Heart left ventricle (tissue), 16 donors: ENCODE results near the gene IER5. TPM values are rescaled to one million over a fixed set of nuclear protein-coding genes. Genes with fewer than 3 reads are reported as not detected.

Experiments used
- ATAC-seq, 4 donors: fragments of 200-7000 bp; cut with Tn5 transposase; one replicate each; pipeline ENCODE4 v1.9.1; 2020 to 2022; ENCODE audit warnings: moderate library complexity in 4 of 4, mild to moderate bottlenecking in 3 of 4, moderate number of reproducible peaks in 1 of 4
- DNase-seq, 5 donors: peaks; one replicate each; pipeline ENCODE4 v3.0.0-alpha.2; 2020
- H3K27ac ChIP-seq, 12 donors: fragments of 200-600 bp; sonication (generic) in 4 of 12; one replicate each; pipeline versions ENCODE4 v1.5.0 to v1.8.0; 2016 to 2022; ENCODE audit warnings: mild to moderate bottlenecking in 2 of 12
- H3K27me3 ChIP-seq, 9 donors: fragments of 200-600 bp; sonication (generic) in 2 of 9; one replicate each; pipeline versions ENCODE4 v1.5.1 to v1.8.0; 2016 to 2022; ENCODE audit warnings: mild to moderate bottlenecking in 3 of 9
- H3K36me3 ChIP-seq, 9 donors: fragments of 200-600 bp; sonication (generic) in 2 of 9; one replicate each; pipeline versions ENCODE4 v1.5.0 to v1.8.0; 2018 to 2022; ENCODE audit warnings: mild to moderate bottlenecking in 2 of 9
- H3K4me1 ChIP-seq, 12 donors: fragments of 200-600 bp; sonication (generic) in 4 of 12; one replicate each; pipeline versions ENCODE4 v1.5.0 to v1.8.0; 2016 to 2022; ENCODE audit warnings: mild to moderate bottlenecking in 3 of 12
- H3K4me3 ChIP-seq, 12 donors: fragments of 200-600 bp; sonication (generic) in 4 of 12; one replicate each; pipeline versions ENCODE4 v1.5.0 to v1.8.0; 2017 to 2022; ENCODE audit warnings: mild to moderate bottlenecking in 9 of 12, moderate library complexity in 4 of 12
- H3K9me3 ChIP-seq, 12 donors: fragments of 200-600 bp; sonication (generic) in 4 of 12; one replicate each; pipeline versions ENCODE4 v1.5.0 to v1.8.0; 2016 to 2022; ENCODE audit warnings: mild to moderate bottlenecking in 1 of 12
- POLR2A ChIP-seq, 2 donors: fragments of 450-650 bp; IDR thresholded peaks; one replicate each; pipeline ENCODE4 v1.6.1; 2017; ENCODE audit warnings: antibody characterized with exemption in 2 of 2, mild to moderate bottlenecking in 2 of 2, moderate library complexity in 2 of 2
- WGBS, 4 donors: extraction: QIAGEN DNeasy Blood & Tissue Kit in 2 of 4; methylation state at CpG; one replicate each; pipeline versions ENCODE4 v1.1.5 to v1.1.7; 2013 to 2018; 5-methylcytosine and 5-hydroxymethylcytosine counted together
- intact Hi-C, 10 donors: fragments of 100-400 bp; cut with DNase I; formaldehyde crosslinking; loops; one replicate each; pipeline versions ENCODE4 v1.11.1 to v1.14.2; 2022
- polyA plus RNA-seq, 2 donors: library from polyadenylated mRNA; stranded (reverse); fragments of 200-250 nt; gene quantifications; one replicate each; pipeline ENCODE4 v1.2.3, GENCODE V29; 2013
- total RNA-seq, 9 donors: library from RNA; depleted of rRNA in 2 of 9; stranded (reverse); fragments of >200 nt in 2 of 9; fragmentation: NEBNext Ultra II Directional in 3 of 9; extraction: Animal tissue kit (Norgen Biotek cat#: 25700) in 3 of 9; gene quantifications; one replicate each; pipeline versions ENCODE4 v1.1.0 to v1.2.4, GENCODE V29; 2016 to 2023
- TF ChIP-seq, protein P1 (sequence below), 12 donors: fragments of 200-600 bp; sonication (generic) in 4 of 12; IDR thresholded peaks; one replicate each; pipeline versions ENCODE4 v1.5.0 to v1.8.0; 2018 to 2022; ENCODE audit warnings: antibody characterized with exemption in 12 of 12, mild to moderate bottlenecking in 5 of 12
- donor health status: ischemic (EF 13 %, LVEDD 7.1; RV severe dilation, severe dysfunction).
- donor health status: healthy with polysubstance abuse.
- donor health status: DM: no; HTN: yes; CAD: no.
- donor health status: DM: no; HTN: no; CAD: no.
- donor health status: ischemic (EF 25% LVEDD 6.9; RV normal size, moderate dysfunction).
- donor health status: ischemic (EF 25% LVEDD 5.7; RV mildly dilated, moderate dysfunction).
- donor health status: healthy.
- donor health status: DM: yes; HTN: yes; CAD: no.
- donor health status: ischemic (EF 35%, LVEDD 5.7; RV mildly dilated, moderate dysfunction).
- donor health status: nonischemic (EF 11% LVEDD 7.7; RV severe dilation, severe dysfunction).
- donor health status: DM: yes; HTN: yes; CAD: no.
- donor health status: PGD.
- donor health status: ischemic (EF 29% LVEDD 5.4; RV normal size, mild dysfunction).
- donor health status: nonischemic (EF 23%, LVEDD 6.1; RV moderate dilation, normal function).

Gene IER5
- total and polyA plus RNA-seq, 11 donors: 12.8 to 23.4 (median 18.5) TPM

DNA sequence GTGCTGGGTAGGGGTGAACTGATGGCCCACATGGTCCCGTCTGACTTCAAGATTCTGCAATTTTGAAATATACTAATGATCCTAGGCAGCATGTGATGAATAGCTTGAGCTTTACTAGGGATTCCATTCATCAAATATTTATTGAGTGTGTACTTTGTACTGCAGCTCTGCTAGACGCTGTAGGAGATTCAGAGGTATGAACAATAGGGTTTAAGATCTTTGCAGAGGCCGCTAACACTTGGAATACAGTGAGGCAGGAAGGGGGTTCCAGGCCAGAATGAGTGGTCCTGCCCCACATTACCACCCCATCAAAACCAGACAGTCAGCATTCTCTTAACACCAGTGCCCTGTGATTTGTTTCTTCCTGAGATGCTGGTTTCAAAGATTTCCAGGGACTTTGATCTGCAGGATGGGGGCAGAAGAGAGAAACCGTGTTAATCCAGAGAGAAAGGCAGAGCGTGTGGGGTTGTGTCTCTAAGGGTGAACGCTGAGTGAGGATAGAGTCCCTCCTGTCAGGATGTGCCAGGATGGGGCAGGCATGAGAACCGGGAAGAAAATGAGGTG is 19.9 kb downstream of the IER5 start:
- Histone ChIP-seq H3K4me3 (no peak overlapping the region), H3K27ac (no peak overlapping the region), H3K27me3 (no peaks in the 10 kb centered on the region), H3K36me3 (no peaks in the 10 kb centered on the region), H3K4me1 (peaks cover 9 to 64% (median 36%) of the 10 kb centered on the region in 12 donors), H3K9me3 (no peaks in the 10 kb centered on the region)
- ATAC-seq (no peak), DNase-seq (no peak)
- no peak for TF ChIP-seq POLR2A (IDR thresholded peaks at IDR 0.05)
- TF ChIP-seq, protein P1, sequence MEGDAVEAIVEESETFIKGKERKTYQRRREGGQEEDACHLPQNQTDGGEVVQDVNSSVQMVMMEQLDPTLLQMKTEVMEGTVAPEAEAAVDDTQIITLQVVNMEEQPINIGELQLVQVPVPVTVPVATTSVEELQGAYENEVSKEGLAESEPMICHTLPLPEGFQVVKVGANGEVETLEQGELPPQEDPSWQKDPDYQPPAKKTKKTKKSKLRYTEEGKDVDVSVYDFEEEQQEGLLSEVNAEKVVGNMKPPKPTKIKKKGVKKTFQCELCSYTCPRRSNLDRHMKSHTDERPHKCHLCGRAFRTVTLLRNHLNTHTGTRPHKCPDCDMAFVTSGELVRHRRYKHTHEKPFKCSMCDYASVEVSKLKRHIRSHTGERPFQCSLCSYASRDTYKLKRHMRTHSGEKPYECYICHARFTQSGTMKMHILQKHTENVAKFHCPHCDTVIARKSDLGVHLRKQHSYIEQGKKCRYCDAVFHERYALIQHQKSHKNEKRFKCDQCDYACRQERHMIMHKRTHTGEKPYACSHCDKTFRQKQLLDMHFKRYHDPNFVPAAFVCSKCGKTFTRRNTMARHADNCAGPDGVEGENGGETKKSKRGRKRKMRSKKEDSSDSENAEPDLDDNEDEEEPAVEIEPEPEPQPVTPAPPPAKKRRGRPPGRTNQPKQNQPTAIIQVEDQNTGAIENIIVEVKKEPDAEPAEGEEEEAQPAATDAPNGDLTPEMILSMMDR (IDR thresholded peaks at IDR 0.05): no peak
- 78 to 83% (median 81%) methylated on average over 7 of the region's 7 CpGs for WGBS, 4 donors
- intact Hi-C loops: loop anchor here in 1 of 10 donors (5.0 kb wide), 1 partner anchor 34 kb away; no protein-coding TSS in a partner anchor

DNA sequence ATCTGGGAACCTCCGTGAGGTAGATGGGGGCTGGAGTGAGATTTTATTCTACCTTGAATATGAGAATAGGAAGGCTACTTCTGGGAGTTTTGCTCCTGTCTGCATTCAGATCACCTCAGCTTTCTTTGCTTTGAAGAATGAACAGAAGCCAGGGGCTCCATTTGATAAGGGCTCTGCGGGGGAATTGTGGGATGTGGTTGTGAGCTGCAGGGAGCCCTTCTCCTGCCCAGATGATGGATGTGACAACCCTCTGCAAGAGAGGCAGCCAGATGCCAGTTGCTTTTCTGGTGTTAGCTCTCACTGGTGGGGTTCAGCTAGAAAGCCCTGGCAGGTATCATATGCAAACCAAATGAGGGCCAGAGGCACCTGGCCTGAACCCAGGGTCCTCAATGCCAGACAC is 21.5 kb downstream of the IER5 start:
- no peak overlapping the region for H3K27ac ChIP-seq
- intact Hi-C loops: loop anchor here in 1 of 10 donors (2.0 kb wide), 1 partner anchor 21 kb away; no protein-coding TSS in a partner anchor
- H3K4me1 ChIP-seq: peaks cover 6 to 59% (median 31%) of the 10 kb centered on the region in 12 donors
- TF ChIP-seq, protein P1 (IDR thresholded peaks at IDR 0.05): no peak
- no peak for TF ChIP-seq POLR2A (IDR thresholded peaks at IDR 0.05)
- H3K9me3 ChIP-seq: no peaks in the 10 kb centered on the region
- DNase-seq (no peak), ATAC-seq (no peak)
- 93 to 100% (median 97%) methylated on average over 2 of the region's 2 CpGs for WGBS, 4 donors
- H3K36me3 ChIP-seq: no peaks in the 10 kb centered on the region
- H3K4me3 ChIP-seq: no peak overlapping the region
- H3K27me3 ChIP-seq: no peaks in the 10 kb centered on the region

DNA sequence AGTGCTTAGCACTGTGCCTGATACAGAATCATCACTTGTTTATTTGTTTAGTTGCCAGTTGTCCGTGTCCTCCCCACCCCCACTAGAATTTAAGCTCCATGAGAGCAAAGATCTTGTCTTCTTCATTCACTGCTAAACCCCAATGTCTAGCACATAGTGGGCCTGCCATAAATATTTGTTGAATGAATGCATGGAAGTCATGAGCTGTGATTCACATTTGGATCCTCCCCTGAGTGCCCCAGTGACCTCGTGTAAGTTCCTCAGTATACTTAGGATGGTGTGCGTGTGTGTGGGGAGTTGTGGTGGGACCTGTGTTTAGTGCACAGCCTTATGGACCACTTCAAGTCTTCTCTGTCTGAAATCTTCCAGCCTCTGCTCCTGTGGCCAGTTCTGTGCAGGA is 23.1 kb downstream of the IER5 start:
- TF ChIP-seq, protein P1 (IDR thresholded peaks at IDR 0.05): no peak
- no peak for TF ChIP-seq POLR2A (IDR thresholded peaks at IDR 0.05)
- peak overlapping the region in 3 of 12 donors; percentile 64 to 73 (median 64) for H3K27ac ChIP-seq
- H3K4me3 ChIP-seq: no peak overlapping the region
- no peak for DNase-seq
- peaks cover 6 to 55% (median 24%) of the 10 kb centered on the region in 12 donors for H3K4me1 ChIP-seq
- H3K27me3 ChIP-seq: no peaks in the 10 kb centered on the region
- no peaks in the 10 kb centered on the region for H3K36me3 ChIP-seq
- ATAC-seq: no peak
- WGBS, 4 donors: 92 to 97% (median 95%) methylated on average over 3 of the region's 3 CpGs
- intact Hi-C loops: loop anchor here in 1 of 10 donors (2.0 kb wide), 1 partner anchor 19 kb away; no protein-coding TSS in a partner anchor
- H3K9me3 ChIP-seq: no peaks in the 10 kb centered on the region

DNA sequence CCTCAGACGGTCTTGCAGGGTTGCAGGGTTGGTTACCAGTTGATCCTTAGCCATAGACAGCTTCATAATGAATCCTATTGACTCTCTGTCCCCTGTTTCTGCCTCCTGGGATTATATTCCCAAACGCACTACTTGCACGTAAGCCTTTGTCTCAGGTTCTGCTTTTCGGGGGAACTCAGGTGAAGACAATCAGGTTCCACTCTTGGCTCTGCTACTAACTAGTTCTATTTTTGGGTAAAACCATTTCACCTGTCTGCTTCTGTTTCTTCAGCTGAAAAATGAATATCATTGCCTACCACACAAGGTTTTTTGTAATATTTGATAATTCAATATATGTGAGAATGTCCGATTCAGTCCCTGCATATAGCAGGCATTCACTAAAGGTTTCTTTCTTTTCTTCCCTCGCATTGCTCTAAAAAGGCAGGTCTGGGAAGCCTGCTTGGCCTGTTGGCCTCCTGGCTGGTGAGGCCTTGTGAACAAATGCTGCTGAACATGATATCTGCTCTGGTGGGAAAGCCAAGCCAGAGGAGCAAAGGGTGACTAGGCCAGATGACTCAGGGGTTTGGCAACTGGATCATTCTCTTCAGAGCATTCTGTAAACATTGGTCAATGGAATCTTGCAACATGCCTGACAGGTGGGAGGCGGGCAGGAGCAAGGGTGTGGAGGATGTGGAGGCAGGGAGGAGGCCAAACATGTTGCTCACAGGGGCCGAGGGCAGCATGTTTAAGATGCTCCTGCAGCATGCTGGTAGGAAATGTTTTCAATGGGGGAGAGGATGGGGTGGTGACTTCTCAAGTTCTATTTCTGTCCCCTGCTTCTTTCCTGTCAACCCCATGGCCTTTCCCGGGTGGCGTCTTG is 23.8 kb downstream of the IER5 start:
- no peaks in the 10 kb centered on the region for H3K36me3 ChIP-seq
- no peaks in the 10 kb centered on the region for H3K9me3 ChIP-seq
- no peak overlapping the region for H3K4me3 ChIP-seq
- WGBS, 4 donors: 64 to 78% (median 71%) methylated on average over 10 of the region's 10 CpGs
- ATAC-seq (peak; percentile 52 to 92 (median 82)), DNase-seq (peak in 3 of 5 donors; percentile 54 to 90 (median 76))
- H3K4me1 ChIP-seq: peaks cover 6 to 47% (median 22%) of the 10 kb centered on the region in 12 donors
- H3K27ac ChIP-seq: peak overlapping the region in 10 of 12 donors; percentile 1 to 73 (median 46)
- intact Hi-C loops: no loop called here
- TF ChIP-seq, protein P1 (IDR thresholded peaks at IDR 0.05): no peak
- no peak for TF ChIP-seq POLR2A (IDR thresholded peaks at IDR 0.05)
- H3K27me3 ChIP-seq: no peaks in the 10 kb centered on the region
